Liver (tissue), 3 donors: ENCODE data around the gene MRPS14.

Source experiments
- RAD21 ChIP-seq, 2 donors: IDR thresholded peaks; 2 replicates each; pipeline ENCODE4 v1.6.1; 2016; ENCODE audit warnings: antibody characterized with exemption in 2 of 2, mild to moderate bottlenecking in 2 of 2
- TF ChIP-seq, protein P1 (sequence below): IDR thresholded peaks from 2 replicates; pipeline ENCODE4 v1.6.1; 2016; ENCODE audit warnings: antibody characterized with exemption
- TF ChIP-seq, protein P2 (sequence below): fragments of 150-350 bp; IDR thresholded peaks from 2 replicates; pipeline ENCODE4 v1.5.1; 2017; ENCODE audit warnings: improper control_type of control experiment, low read depth, low read length; ENCODE audit not compliant: missing input control
- donor health status: healthy.
- donor health status: healthy.

DNA sequence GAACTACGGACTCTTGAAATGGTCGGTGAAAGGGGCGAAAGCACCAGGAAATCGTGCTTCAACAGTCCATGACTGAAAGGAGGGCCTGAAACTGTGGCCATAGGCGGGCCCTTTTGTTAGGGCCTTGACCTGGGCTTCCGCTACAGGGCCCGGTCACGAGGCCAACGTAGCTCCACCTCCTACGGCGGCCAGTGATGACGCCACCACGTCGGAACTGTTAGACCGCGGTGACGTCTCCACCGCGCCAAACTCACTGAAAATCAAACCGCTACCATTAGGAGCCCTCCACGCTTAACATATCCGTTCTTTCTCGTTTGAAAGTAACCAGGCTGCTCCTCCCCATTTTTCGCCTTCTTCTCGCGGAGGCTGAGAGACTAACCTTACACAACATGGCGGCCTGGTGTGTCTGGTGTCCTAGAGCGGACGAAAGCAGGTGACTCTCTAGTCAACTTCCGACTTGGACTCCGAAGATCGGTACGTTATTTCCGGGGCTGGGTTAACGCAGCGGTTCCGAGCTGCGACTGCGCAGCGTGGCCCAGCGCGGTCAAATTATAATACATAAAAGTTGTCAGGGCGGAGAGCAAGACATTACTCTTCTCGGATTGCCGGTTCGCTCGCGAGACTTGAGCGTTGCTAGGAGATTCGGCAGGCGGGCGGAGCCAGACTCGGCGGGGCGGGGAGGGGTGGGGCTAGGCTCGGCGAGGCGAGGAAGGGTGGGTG, 23.8 kb downstream of the MRPS14 start:
- TF ChIP-seq RAD21 (IDR thresholded peaks at IDR 0.05): no peak
- TF ChIP-seq, protein P1, sequence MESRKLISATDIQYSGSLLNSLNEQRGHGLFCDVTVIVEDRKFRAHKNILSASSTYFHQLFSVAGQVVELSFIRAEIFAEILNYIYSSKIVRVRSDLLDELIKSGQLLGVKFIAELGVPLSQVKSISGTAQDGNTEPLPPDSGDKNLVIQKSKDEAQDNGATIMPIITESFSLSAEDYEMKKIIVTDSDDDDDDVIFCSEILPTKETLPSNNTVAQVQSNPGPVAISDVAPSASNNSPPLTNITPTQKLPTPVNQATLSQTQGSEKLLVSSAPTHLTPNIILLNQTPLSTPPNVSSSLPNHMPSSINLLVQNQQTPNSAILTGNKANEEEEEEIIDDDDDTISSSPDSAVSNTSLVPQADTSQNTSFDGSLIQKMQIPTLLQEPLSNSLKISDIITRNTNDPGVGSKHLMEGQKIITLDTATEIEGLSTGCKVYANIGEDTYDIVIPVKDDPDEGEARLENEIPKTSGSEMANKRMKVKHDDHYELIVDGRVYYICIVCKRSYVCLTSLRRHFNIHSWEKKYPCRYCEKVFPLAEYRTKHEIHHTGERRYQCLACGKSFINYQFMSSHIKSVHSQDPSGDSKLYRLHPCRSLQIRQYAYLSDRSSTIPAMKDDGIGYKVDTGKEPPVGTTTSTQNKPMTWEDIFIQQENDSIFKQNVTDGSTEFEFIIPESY: peak; percentile 99
- TF ChIP-seq, protein P2, sequence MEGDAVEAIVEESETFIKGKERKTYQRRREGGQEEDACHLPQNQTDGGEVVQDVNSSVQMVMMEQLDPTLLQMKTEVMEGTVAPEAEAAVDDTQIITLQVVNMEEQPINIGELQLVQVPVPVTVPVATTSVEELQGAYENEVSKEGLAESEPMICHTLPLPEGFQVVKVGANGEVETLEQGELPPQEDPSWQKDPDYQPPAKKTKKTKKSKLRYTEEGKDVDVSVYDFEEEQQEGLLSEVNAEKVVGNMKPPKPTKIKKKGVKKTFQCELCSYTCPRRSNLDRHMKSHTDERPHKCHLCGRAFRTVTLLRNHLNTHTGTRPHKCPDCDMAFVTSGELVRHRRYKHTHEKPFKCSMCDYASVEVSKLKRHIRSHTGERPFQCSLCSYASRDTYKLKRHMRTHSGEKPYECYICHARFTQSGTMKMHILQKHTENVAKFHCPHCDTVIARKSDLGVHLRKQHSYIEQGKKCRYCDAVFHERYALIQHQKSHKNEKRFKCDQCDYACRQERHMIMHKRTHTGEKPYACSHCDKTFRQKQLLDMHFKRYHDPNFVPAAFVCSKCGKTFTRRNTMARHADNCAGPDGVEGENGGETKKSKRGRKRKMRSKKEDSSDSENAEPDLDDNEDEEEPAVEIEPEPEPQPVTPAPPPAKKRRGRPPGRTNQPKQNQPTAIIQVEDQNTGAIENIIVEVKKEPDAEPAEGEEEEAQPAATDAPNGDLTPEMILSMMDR: no peak
